ENCODE results near the gene RNF212B. TPM values are rescaled to one million over a fixed set of nuclear protein-coding genes. Genes with fewer than 3 reads are reported as not detected.
"Not testable (repeated sequence)": the region's sequence is repeated elsewhere in the genome, so short reads cannot be mapped to it uniquely, and the experiment has no call there.

RNF212B gene, protein sequence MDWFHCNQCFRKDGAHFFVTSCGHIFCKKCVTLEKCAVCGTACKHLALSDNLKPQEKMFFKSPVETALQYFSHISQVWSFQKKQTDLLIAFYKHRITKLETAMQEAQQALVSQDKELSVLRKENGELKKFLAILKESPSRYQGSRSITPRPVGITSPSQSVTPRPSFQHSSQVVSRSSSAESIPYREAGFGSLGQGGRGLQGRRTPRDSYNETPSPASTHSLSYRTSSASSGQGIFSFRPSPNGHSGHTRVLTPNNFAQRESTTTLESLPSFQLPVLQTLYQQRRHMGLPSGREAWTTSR
- total RNA-seq (under 1 TPM in 1 of 2 donors, not detected in 1; 0.89 TPM), total RNA-seq (0.15 to 0.35 reads per million in 2 donors)

DNA sequence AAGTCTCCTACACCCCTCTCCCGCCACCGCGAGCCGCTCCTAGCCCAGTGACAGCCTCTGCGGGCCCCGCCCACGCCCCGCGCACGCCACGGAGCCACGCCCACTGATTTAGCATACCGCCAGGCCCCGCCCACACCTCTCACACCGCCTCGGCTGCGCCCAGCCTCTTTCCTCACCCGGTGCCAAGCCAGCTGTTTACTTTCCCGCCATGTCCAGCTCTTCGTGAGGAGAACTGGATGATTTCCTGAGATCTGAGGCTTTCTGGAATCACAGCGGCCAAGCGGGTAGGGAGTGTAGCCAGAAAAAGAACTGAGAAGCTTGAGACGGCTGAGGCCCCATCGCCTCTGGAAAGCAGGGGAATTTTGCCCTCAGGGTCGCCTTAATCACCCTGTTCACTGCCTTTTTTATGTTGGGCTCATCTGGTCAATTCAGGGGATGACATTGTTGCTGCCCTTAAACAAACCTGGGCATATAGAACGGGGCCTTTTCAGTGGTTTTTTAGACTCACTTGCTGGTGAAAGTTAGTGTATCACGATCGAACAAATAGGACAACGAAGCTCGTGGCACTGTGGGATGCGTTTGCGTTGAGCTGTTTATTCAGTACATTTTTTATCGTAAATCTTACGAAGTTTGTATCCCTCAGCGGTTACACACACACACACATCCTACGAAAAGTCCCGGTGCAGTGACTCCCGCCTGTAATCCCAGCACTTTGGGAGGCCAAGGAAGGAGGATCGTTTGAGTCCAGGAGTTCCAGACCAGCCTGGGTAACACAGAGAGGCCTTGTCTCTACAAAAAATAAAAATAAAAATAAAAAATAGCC is at the start of gene RNF212B:
Gene RNF212B (plus strand): TSS at position 165 of the 823 bp plus-strand sequence. CDS start 2,410 bp downstream, outside the sequence.
- ATAC-seq (peak; percentile 100), DNase-seq (peak; percentile 54 to 62 (median 59))
- H3K4me3 Mint-ChIP-seq, result peak within 1 kb of the TSS; percentile 37
- peaks cover 7% of the 10 kb centered on the region for H3K4me1 Mint-ChIP-seq
- H3K27me3 Mint-ChIP-seq, result peaks cover 27% of the 10 kb centered on the region
- H3K36me3 Mint-ChIP-seq (ENCODE audit: low read depth), result peaks cover 4% of the 10 kb centered on the region
- no peak within 1 kb of the TSS for H3K27ac Mint-ChIP-seq
- H3K9me3 ChIP-seq (ENCODE audit: control insufficient read depth, low read length, poor library complexity, severe bottlenecking), result no peaks in the 10 kb centered on the region

DNA sequence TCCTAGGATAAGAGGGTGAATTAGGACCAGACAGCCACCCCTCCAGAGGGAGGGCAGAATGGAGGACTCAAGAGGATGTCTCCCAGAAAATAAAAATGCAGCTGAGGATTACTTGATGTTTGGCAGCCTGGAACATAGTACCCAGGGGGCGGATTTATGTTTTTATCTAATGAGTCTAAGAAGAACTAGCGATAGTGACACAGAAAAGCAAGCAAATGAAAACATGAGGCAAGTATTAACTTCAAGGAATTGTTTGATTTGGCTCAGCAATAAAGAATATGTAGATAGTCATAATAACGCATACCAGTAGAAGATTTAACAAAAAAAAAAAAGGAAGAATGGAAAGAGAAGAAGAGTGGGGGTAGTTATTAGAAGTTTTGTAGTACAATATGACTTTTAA is 44.3 kb upstream of the RNF212B start:
- Mint-ChIP-seq H3K27ac (no peak overlapping the region), H3K36me3 (ENCODE audit: low read depth) (peaks cover 5% of the 10 kb centered on the region), H3K27me3 (peaks cover 32% of the 10 kb centered on the region), H3K4me1 (peaks cover 4% of the 10 kb centered on the region), H3K4me3 (no peak overlapping the region)
- ATAC-seq (no peak), DNase-seq (no peak)
- H3K9me3 ChIP-seq (ENCODE audit: control insufficient read depth, low read length, poor library complexity, severe bottlenecking), result no peaks in the 10 kb centered on the region

DNA sequence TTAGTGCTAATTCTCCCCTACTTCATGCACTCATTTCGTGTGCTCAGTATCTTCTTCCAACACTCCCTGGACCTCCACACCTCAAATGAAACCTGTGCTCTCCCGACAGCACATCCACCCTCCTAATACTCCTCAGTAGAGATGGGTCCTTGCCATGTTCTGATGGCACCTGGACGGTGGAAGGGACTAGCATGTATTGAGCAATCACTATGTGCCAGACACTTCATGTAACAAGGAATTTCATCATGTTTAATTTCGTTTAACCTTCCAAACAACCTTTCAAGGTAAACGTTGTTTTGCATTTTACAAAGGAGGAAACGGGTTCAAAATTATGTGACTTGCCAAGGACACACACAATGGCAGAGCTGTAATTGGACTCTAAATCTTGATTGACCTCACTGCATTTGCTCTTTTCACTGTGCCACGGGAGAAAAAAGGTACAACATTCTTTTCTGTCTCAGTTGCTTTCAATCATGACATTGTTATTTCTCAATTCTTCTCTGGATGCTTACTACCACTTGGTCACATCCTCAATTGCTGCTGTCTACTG is 42.1 kb upstream of the RNF212B start:
- Mint-ChIP-seq H3K27ac (no peak overlapping the region), H3K4me3 (no peak overlapping the region), H3K4me1 (peaks cover 2% of the 10 kb centered on the region), H3K27me3 (peaks cover 29% of the 10 kb centered on the region), H3K36me3 (ENCODE audit: low read depth) (peaks cover 2% of the 10 kb centered on the region)
- no peaks in the 10 kb centered on the region for H3K9me3 ChIP-seq (ENCODE audit: control insufficient read depth, low read length, poor library complexity, severe bottlenecking)
- no peak for ATAC-seq
- DNase-seq, result no peak

DNA sequence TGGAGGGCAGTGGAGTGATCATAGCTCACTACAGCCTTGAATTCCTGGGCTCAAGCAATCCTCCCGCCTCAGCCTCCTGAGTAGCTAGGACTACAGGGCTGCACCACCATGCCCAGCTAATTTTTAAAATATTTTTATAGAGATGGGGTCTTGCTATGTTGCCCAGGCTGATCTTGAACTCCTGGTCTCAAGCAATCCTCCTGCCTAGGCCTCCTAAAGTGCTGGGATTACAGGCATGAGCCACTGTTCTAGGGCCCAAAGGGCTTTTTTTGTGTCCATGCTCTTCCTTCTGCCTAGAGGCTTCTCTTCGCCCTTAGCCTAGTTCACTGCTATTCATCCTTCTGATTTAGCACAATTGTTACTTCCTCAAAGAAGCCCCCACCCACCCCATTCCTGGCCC is 41.2 kb upstream of the RNF212B start:
- not testable (repeated sequence) for H3K9me3 ChIP-seq (ENCODE audit: control insufficient read depth, low read length, poor library complexity, severe bottlenecking); H3K36me3 Mint-ChIP-seq (ENCODE audit: low read depth); ATAC-seq; H3K4me3 Mint-ChIP-seq; H3K4me1 Mint-ChIP-seq; H3K27ac Mint-ChIP-seq; DNase-seq
- peaks cover 26% of the 10 kb centered on the region for H3K27me3 Mint-ChIP-seq

DNA sequence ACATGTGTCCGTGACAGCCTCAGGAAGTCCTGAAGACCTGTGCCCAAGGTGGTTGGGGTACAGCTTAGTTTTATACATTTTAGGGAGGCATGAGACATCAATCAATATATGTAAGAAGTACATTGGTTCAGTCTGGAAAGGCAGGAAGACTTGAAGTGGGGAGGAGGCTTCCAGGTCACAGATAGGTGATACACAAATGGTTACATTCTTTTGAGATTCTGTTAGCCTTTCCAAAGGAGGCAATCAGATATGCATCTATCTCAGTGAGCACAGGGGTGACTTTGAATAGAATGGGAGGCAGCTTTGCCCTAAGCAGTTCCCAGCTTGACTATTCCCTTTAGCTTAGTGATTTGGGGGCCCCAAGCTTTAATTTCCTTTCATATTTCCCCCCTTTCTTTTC is 38.6 kb upstream of the RNF212B start:
- H3K27ac Mint-ChIP-seq; H3K4me1 Mint-ChIP-seq; H3K9me3 ChIP-seq (ENCODE audit: control insufficient read depth, low read length, poor library complexity, severe bottlenecking); H3K4me3 Mint-ChIP-seq; DNase-seq; ATAC-seq; H3K36me3 Mint-ChIP-seq (ENCODE audit: low read depth): not testable (repeated sequence)
- peaks cover 18% of the 10 kb centered on the region for H3K27me3 Mint-ChIP-seq

DNA sequence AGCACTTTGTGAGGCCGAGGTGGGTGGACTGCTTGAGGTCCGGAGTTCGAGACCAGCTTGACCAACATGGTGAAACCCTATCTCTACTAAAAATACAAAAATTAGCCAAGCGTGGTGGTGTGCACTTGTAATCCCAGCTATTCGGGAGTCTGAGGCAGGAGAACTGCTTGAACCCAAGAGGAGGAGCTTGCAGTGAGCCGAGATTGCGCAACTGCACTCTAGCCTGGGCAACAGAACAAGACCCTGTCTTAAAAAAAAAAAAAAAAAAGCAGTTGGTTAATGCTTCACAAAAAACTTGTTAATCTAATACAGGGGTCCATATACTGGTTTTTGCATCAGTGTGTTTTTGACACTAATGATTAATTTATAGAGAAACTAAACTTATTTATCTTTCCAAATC is 35.7 kb upstream of the RNF212B start:
- no peaks in the 10 kb centered on the region for H3K36me3 Mint-ChIP-seq (ENCODE audit: low read depth)
- no peak overlapping the region for H3K27ac Mint-ChIP-seq
- H3K4me3 Mint-ChIP-seq, result no peak overlapping the region
- H3K9me3 ChIP-seq (ENCODE audit: control insufficient read depth, low read length, poor library complexity, severe bottlenecking), result no peaks in the 10 kb centered on the region
- no peak for DNase-seq
- peaks cover 8% of the 10 kb centered on the region for H3K27me3 Mint-ChIP-seq
- no peaks in the 10 kb centered on the region for H3K4me1 Mint-ChIP-seq
- no peak for ATAC-seq

DNA sequence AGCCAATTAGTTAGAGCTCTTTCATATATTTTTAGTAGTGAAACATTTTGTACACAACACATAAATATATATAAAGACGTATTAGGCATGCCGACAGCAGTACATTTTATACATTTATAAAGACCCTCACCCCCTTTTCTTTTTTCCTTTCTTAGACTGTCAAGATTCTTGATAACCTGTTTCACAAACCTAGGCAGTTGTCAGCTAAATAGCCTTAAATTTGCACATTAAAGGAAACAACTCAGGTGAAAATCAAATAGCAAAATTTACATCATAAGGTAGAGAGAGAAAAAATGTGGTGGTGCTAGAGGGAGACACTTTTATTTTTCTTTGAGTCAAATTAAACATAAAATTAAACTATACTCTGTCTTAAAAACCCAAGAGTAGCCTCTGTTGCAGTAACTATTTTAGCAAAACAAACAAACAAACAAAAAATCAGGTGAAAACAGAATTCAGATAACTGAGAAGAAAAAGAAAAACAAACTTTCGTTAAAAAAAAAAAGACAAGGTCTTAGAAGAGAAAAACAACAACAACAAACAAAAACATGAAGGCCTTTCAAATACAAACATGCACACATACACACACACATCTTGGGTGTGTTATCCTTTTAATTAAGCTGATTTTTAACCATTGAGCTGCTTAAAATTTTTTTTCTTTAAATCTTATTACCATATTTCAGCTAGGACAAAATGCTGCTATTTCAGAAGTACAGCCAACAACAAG is 31.2 kb upstream of the RNF212B start:
- Mint-ChIP-seq H3K4me1 (no peaks in the 10 kb centered on the region), H3K27ac (no peak overlapping the region), H3K4me3 (no peak overlapping the region), H3K27me3 (peaks cover 26% of the 10 kb centered on the region), H3K36me3 (ENCODE audit: low read depth) (no peaks in the 10 kb centered on the region)
- DNase-seq, result no peak
- H3K9me3 ChIP-seq (ENCODE audit: control insufficient read depth, low read length, poor library complexity, severe bottlenecking), result no peaks in the 10 kb centered on the region
- ATAC-seq, result no peak

DNA sequence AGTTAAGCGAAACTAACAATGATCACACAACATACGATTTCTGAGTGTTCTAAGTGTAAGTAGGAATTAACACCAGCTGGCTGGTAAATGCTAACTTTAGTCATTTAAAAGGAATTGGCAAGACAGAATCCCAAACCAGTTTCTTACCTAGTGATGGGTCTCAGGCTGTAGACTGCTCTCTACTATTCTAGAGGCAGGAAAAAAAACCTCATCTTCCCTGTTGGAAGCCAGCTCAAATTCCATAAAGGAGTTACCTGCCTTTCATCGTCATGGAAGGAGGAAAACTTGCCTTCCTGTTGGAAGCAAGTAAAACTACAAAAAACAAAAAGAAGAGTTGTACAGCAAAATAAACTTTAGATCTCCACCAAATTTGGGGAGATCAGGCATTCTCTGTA is 30.6 kb upstream of the RNF212B start:
- Mint-ChIP-seq H3K4me3 (no peak overlapping the region), H3K36me3 (ENCODE audit: low read depth) (no peaks in the 10 kb centered on the region), H3K27ac (no peak overlapping the region), H3K4me1 (no peaks in the 10 kb centered on the region), H3K27me3 (peaks cover 26% of the 10 kb centered on the region)
- H3K9me3 ChIP-seq (ENCODE audit: control insufficient read depth, low read length, poor library complexity, severe bottlenecking), result no peaks in the 10 kb centered on the region
- no peak for ATAC-seq
- no peak for DNase-seq

DNA sequence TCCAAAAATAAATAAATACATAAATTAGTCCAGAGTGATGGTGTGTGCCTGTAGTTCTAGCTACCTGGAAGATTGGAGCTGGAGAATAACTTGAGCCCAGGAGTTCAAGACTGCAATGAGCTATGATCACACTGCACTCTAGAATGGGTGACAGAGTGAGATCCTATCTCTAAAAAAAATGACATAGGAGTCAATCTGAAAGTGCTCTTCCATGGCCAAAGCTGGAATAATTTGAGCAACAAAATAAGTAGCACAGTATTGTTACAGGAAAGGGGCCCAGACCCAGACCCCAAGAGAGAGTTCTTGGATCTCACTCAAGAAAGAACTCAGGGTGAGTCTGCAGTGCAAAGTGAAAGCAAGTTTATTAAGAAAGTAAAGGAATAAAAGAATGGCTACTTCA is 29.4 kb upstream of the RNF212B start:
- no peaks in the 10 kb centered on the region for H3K4me1 Mint-ChIP-seq
- H3K4me3 Mint-ChIP-seq, result no peak overlapping the region
- H3K27ac Mint-ChIP-seq, result no peak overlapping the region
- no peaks in the 10 kb centered on the region for H3K9me3 ChIP-seq (ENCODE audit: control insufficient read depth, low read length, poor library complexity, severe bottlenecking)
- no peak for DNase-seq
- H3K27me3 Mint-ChIP-seq, result peaks cover 26% of the 10 kb centered on the region
- no peaks in the 10 kb centered on the region for H3K36me3 Mint-ChIP-seq (ENCODE audit: low read depth)
- no peak for ATAC-seq

DNA sequence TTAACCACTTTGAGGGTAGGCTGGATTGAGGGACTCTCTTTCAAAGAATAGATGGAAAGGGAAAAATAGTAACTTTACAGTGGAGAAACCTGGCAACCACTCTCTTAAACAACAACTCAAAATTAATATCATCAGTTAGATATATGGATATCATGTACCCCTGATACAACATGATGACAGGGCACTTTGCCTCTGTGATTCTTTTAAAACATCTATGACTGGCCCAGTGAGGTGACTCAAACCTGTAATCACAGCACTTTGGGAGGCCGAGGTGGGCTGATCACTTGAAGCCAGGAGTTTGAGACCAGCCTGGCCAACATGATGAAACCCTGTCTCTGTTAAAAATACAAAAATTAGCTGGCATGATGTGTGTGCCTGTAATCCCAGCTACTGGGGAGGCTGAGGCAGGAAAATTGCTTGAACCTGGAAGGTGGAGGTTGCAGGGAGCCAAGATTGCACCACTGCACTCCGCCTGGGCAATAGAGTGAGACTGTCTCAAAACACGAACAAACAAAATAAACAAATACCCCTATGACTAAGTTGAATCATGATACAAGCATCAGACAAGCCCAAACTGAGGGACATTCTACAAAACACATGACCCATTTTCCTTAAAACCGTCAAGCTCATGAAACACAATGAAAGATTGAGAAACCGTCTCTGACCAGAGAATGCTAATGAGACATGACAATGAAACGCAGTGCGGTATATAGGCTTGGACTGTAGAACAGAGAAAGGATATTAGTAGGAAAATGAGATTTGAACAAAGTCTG is 27.9 kb upstream of the RNF212B start:
- ATAC-seq (no peak), DNase-seq (no peak)
- peaks cover 2% of the 10 kb centered on the region for H3K36me3 Mint-ChIP-seq (ENCODE audit: low read depth)

DNA sequence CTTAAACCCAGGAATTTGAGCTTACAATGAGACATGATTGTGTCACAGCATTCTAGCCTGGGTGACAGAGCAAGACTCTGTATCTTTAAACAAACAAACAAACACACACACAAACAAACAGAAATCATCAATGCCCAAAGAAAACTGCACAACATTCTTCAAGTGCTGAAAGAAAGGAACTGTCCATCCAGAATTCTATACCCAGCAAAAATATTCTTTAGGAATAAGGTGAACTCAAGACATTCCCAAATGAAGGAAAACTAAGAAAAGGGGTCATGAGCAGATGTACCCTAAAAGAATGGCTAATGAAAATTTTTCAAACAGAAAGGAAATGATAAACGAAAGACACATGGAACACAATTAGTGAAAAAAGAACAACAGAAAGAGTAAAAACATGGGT is 22.3 kb upstream of the RNF212B start:
- Mint-ChIP-seq H3K27me3 (peaks cover 39% of the 10 kb centered on the region), H3K36me3 (ENCODE audit: low read depth) (peaks cover 4% of the 10 kb centered on the region), H3K4me1 (no peaks in the 10 kb centered on the region), H3K4me3 (no peak overlapping the region), H3K27ac (no peak overlapping the region)
- no peak for ATAC-seq
- no peak for DNase-seq
- H3K9me3 ChIP-seq (ENCODE audit: control insufficient read depth, low read length, poor library complexity, severe bottlenecking), result peaks cover 5% of the 10 kb centered on the region

More for the DNA sequence above, 27.9 kb upstream of the RNF212B start:
- H3K4me1 Mint-ChIP-seq, result no peaks in the 10 kb centered on the region
- no peaks in the 10 kb centered on the region for H3K9me3 ChIP-seq (ENCODE audit: control insufficient read depth, low read length, poor library complexity, severe bottlenecking)
- H3K27me3 Mint-ChIP-seq, result peaks cover 26% of the 10 kb centered on the region
- no peak overlapping the region for H3K4me3 Mint-ChIP-seq
- no peak overlapping the region for H3K27ac Mint-ChIP-seq
